Duodenal mucosa (tissue), 2 donors: ENCODE measurements around the gene COX14.
"Not testable (repeated sequence)": the region's sequence is repeated elsewhere in the genome, so short reads cannot be mapped to it uniquely, and the experiment has no call there.

ENCODE experiments used
- H3K27ac ChIP-seq: one replicate; pipeline ENCODE4 v1.7.0; 2013; ENCODE audit warnings: low read depth, low read length
- H3K27me3 ChIP-seq, 2 donors: one replicate each; pipeline ENCODE4 v1.7.0; 2013; ENCODE audit warnings: low read length in 2 of 2, control low read depth in 1 of 2; ENCODE audit not compliant: insufficient read depth in 2 of 2, control insufficient read depth in 1 of 2
- H3K36me3 ChIP-seq, 2 donors: one replicate each; pipeline ENCODE4 v1.7.0; 2013; ENCODE audit warnings: low read length in 2 of 2, control low read depth in 1 of 2; ENCODE audit not compliant: insufficient read depth in 2 of 2, control insufficient read depth in 1 of 2
- H3K4me1 ChIP-seq, 2 donors: one replicate each; pipeline ENCODE4 v1.7.0; 2013; ENCODE audit warnings: low read length in 2 of 2, control low read depth in 1 of 2; ENCODE audit not compliant: insufficient read depth in 2 of 2, control insufficient read depth in 1 of 2
- H3K4me3 ChIP-seq, 2 donors: one replicate each; pipeline ENCODE4 v1.7.0; 2013; ENCODE audit warnings: low read length in 2 of 2, low read depth in 1 of 2
- H3K9ac ChIP-seq, 2 donors: one replicate each; pipeline ENCODE4 v1.7.0; 2013; ENCODE audit warnings: low read length in 2 of 2, low read depth in 1 of 2
- H3K9me3 ChIP-seq, 2 donors: one replicate each; pipeline ENCODE4 v1.7.0; 2013; ENCODE audit warnings: low read length in 2 of 2, control low read depth in 1 of 2; ENCODE audit not compliant: control insufficient read depth in 1 of 2

COX14 gene

GRCh38 chr12:50073712-50074111 lies 38.3 kb upstream of the COX14 start:
- H3K9ac ChIP-seq: no peak overlapping the region
- H3K36me3 ChIP-seq: no peaks in the 10 kb centered on the region
- no peak overlapping the region for H3K4me3 ChIP-seq
- no peak overlapping the region for H3K27ac ChIP-seq
- H3K4me1 ChIP-seq: peaks cover 11% of the 10 kb centered on the region in 2 donors
- H3K27me3 ChIP-seq: no peaks in the 10 kb centered on the region
- H3K9me3 ChIP-seq: no peaks in the 10 kb centered on the region

- Histone ChIP-seq H3K36me3 (no peaks in the 10 kb centered on the region), H3K27me3 (no peaks in the 10 kb centered on the region), H3K4me1 (peaks cover 9 to 11% of the 10 kb centered on the region in 2 donors), H3K9me3 (no peaks in the 10 kb centered on the region), H3K4me3 (no peak overlapping the region), H3K27ac (no peak overlapping the region), H3K9ac (peak overlapping the region in 1 of 2 donors; percentile 3)
Measured at GRCh38 chr12:50074936-50075807, 36.9 kb upstream of the COX14 start.

GRCh38 chr12:50075808-50076170 lies 36.2 kb upstream of the COX14 start:
- Histone ChIP-seq H3K27me3 (no peaks in the 10 kb centered on the region), H3K4me3 (no peak overlapping the region), H3K9me3 (no peaks in the 10 kb centered on the region), H3K9ac (peak overlapping the region in 1 of 2 donors; percentile 3), H3K36me3 (no peaks in the 10 kb centered on the region), H3K4me1 (peaks cover 7 to 9% of the 10 kb centered on the region in 2 donors), H3K27ac (no peak overlapping the region)

GRCh38 chr12:50077099-50077498 lies 34.9 kb upstream of the COX14 start:
- H3K27me3 ChIP-seq: no peaks in the 10 kb centered on the region
- H3K4me1 ChIP-seq: peaks cover 10 to 12% of the 10 kb centered on the region in 2 donors
- H3K4me3 ChIP-seq: no peak overlapping the region
- no peaks in the 10 kb centered on the region for H3K9me3 ChIP-seq
- no peaks in the 10 kb centered on the region for H3K36me3 ChIP-seq
- H3K27ac ChIP-seq: no peak overlapping the region
- H3K9ac ChIP-seq: no peak overlapping the region

GRCh38 chr12:50078281-50078680 lies 33.8 kb upstream of the COX14 start:
- no peak overlapping the region for H3K27ac ChIP-seq
- no peak overlapping the region for H3K9ac ChIP-seq
- H3K9me3 ChIP-seq: no peaks in the 10 kb centered on the region
- no peaks in the 10 kb centered on the region for H3K27me3 ChIP-seq
- H3K4me3 ChIP-seq: no peak overlapping the region
- no peaks in the 10 kb centered on the region for H3K36me3 ChIP-seq
- peaks cover 19 to 24% of the 10 kb centered on the region in 2 donors for H3K4me1 ChIP-seq

GRCh38 chr12:50079771-50080170 lies 32.3 kb upstream of the COX14 start:
- Histone ChIP-seq H3K27me3 (no peaks in the 10 kb centered on the region), H3K9ac (no peak overlapping the region), H3K36me3 (no peaks in the 10 kb centered on the region), H3K4me3 (no peak overlapping the region), H3K27ac (no peak overlapping the region), H3K4me1 (peaks cover 22 to 28% of the 10 kb centered on the region in 2 donors), H3K9me3 (no peaks in the 10 kb centered on the region)

- Histone ChIP-seq H3K27me3 (no peaks in the 10 kb centered on the region), H3K36me3 (no peaks in the 10 kb centered on the region), H3K9ac (no peak overlapping the region), H3K9me3 (no peaks in the 10 kb centered on the region), H3K4me1 (peaks cover 22 to 25% of the 10 kb centered on the region in 2 donors), H3K4me3 (no peak overlapping the region), H3K27ac (no peak overlapping the region)
Measured at GRCh38 chr12:50081096-50081808, 30.8 kb upstream of the COX14 start.

- peaks cover 23 to 25% of the 10 kb centered on the region in 2 donors for H3K4me1 ChIP-seq
- H3K9me3 ChIP-seq: no peaks in the 10 kb centered on the region
- H3K4me3 ChIP-seq: no peak overlapping the region
- H3K36me3 ChIP-seq: peaks cover 10 to 12% of the 10 kb centered on the region in 2 donors
- H3K27me3 ChIP-seq: no peaks in the 10 kb centered on the region
- no peak overlapping the region for H3K27ac ChIP-seq
- H3K9ac ChIP-seq: peak overlapping the region in 1 of 2 donors; percentile 21
Measured at GRCh38 chr12:50082644-50083043, 29.4 kb upstream of the COX14 start.

GRCh38 chr12:50083301-50083700 lies 28.7 kb upstream of the COX14 start:
- no peak overlapping the region for H3K4me3 ChIP-seq
- H3K36me3 ChIP-seq: peaks cover 10 to 18% of the 10 kb centered on the region in 2 donors
- no peaks in the 10 kb centered on the region for H3K9me3 ChIP-seq
- peak overlapping the region in 1 of 2 donors; percentile 21 for H3K9ac ChIP-seq
- no peak overlapping the region for H3K27ac ChIP-seq
- no peaks in the 10 kb centered on the region for H3K27me3 ChIP-seq
- H3K4me1 ChIP-seq: peaks cover 23 to 25% of the 10 kb centered on the region in 2 donors

GRCh38 chr12:50084409-50084774 lies 27.6 kb upstream of the COX14 start:
- Histone ChIP-seq H3K27ac (peak overlapping the region; percentile 65), H3K4me3 (peak overlapping the region; percentile 77 to 93), H3K36me3 (peaks cover 13 to 26% of the 10 kb centered on the region in 2 donors), H3K4me1 (peaks cover 23 to 32% of the 10 kb centered on the region in 2 donors), H3K9ac (peak overlapping the region; percentile 48 to 89)
- not testable (repeated sequence) for H3K9me3 ChIP-seq, H3K27me3 ChIP-seq
